HG03139 (cell line): ENCODE data around the gene CHSY1.

Experiments
- ATAC-seq: cut with Tn5 transposase; IDR thresholded peaks from one replicate; pipeline ENCODE4 v1.9.1; 2021; ENCODE audit not compliant: unreplicated experiment

Gene CHSY1

DNA sequence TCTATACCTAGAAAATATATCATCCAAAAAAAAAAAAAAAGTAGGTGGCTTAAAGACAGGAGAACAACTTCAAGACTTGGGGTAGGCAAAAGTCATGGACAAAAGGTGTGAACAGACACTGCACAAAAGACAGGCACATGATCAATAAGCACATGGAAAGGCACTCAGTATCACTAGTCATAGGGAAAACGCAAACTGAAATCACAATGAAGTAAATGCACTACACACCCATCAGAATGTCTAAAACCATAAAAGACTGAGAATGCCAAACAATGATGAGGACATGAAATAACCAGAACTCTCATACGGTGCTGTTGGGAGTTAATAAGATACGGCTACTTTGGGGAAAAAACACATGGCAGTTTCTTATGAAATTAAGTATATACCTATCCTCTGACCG, 40.0 kb downstream of the CHSY1 start:
- ATAC-seq: no peak

DNA sequence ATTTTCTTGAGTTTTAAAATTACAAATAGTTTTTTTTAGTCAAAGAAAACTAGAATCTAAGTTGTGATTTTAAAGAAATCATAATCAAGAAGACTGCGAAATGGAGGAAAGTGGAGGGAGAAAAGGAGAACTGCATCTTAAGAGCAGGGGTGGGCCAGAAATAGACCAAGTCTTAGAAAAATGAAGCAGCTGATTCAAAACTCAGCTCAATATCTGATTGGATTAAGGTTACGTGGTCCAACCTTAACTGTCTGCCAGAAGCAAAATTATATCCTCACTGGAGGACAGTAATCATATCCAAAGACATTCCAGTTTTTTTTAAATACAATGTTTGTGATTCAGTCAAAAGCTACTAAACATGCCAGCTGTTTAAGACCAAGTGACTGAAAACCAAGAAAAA, 41.4 kb downstream of the CHSY1 start:
- no peak for ATAC-seq

DNA sequence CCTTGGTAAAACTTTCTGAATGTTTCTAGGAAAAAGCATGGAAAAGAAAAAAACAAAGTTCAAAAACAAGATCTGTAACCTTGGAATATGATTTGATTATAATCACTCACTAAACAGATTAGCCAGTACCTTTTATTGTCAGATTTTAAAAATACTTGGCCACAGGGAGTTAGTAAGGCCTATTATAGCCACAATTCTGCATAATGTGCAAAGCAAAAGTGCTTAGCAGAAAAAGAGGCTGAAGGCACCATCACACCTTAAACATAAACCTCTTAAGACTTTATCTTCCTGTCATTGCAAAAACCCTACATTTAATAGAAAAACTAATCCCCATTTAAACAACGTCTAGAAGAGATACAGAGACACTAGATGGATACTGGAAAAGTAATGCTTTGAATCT, 41.8 kb downstream of the CHSY1 start:
- no peak for ATAC-seq

DNA sequence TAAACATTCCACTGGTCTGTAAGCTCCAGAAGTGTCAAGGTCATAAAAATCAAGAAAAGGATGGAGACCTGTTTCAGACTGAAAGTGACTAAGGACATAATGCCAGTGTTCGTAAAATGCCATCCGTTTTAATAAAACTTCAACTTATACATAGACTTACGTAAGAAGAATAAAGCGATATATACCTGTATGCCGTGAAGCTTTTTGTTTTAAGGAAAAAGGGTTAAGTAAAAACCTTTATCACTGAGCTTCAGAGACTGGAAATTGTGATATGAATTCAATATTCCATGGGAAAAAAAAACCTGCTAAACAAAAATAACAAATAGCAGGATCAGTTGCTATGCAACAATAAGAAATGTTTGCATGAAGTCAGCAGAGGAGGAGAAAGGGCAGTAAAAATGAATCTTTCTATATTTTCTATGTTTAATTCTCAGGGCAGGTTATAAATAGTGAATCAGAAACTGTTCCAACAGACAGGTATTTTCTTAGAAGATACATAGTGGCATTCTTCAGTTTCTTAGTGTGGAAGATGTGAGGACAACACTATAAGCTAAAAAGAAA, 42.5 kb downstream of the CHSY1 start:
- ATAC-seq: no peak

DNA sequence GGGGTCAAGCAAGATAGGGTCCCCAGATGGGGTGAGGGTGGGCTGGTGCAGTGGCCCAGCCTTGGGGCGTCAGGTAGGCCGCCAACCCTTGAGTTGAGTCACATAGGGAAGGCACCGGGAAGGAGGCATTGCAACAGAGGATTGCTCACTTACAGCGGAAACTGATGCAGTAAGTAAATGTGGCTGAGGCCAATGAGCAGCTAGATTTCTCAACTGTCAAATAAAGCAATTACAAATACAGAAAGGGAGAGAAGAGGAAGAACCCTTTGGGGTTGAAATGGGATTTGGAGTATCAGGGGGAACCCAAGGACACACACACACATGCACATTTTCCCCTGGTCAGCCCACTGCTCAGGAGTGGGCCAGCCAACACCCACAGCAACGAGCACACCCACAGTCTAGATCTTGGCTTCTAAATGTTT, 44.0 kb downstream of the CHSY1 start:
- ATAC-seq: no peak

DNA sequence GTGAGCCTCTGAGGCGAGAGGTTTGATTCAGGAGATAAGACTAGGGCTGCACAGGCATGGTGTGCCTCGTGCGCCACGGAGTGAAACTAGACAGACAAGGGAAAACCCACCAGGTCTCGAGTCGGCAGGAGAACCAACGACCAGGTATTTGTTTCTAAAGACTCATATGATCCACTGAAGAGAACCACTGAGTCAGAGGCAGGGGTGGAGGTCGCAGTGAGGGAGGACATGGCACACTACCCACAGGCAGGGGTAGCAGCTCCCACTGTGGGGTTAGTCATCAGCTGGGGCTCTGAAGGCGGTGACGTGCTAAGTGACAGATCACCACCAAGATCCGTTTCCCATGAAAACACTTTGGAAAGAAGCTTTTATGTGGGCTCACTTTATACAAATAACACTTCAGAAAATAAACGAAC, 45.7 kb downstream of the CHSY1 start:
- no peak for ATAC-seq

DNA sequence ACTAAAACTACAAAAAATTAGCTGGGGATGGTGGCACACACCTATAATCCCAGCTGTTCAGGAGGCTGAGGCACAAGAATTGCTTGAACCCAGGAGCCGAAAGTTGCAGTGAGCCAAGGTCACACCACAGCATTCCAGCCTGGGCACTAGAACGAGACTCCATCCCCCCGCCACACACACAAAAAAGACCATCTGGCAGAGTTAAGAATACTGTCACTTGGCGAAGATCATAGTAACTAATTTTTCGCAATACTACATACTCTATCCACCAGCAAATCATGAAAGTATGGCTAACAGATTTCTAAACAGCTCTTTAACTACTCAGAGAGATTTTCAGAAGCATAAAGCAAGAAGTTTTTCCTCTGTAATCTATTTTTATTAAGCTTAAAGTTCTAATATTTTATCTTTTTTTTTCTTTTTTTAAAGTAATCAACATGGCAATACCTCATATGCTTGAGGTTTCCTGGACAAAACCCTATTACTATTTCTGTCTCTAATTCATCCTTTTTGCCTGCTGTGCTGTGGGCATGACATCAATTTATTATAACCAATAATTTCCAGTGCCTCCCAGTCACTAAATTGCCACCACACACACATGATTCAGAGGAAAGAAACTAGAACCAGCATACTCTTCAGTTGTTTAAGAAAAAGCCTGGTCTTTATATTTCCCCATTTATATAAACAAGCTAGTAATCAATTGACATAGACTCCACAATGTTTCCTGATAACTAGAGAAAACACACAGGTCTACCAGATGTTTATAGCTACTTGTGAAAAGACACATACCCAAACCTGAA, 46.9 kb downstream of the CHSY1 start:
- no peak for ATAC-seq

DNA sequence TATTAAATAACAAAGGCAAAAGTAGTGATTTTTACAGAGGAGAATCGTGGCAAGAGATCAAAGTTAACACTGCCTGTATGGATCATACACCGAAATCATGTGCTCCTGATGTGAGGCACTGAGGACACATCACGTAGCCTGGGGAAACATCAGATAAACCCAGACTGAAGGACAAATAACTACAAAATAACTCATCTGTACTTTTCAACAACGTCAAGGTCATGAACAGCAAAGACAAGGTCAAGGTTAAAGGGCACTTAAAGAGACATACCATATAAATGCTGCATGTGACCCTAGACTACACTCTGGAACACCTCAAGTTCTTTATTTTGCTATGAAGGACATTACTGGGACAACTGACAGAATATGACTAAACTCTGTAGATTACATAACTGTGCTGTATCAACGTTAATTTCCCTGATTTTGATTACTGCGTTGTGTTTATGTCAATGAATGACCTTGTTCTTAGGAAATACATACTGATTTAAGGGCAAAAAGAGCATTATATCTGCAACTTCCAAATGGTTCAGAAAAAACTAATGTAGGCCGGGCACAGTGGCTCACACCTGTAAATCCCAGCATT, 48.1 kb downstream of the CHSY1 start:
- ATAC-seq: no peak

DNA sequence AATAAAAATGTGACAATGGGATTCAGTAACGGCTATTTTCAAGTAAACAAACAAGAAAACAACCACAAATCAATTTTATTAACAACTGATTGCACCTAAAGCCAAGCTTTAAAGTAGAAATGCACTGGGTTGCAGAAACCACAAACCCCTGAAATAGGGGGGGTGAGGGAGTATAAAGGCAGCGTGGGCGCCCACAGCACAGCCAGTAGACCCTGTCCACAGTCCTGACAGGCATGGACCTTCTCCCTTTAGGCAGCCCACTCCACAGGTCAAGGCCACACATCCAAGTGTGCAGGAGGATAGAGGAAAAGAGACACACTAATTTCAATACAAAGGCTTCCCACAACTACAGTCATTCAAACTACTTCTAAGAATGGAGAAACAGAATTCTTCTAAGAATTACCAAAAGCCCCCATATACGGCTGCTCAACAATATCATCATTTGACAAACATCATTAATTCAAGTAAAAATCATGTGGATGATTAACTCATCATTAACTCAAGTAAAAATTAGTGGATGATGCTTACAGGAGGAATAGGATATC, 48.7 kb downstream of the CHSY1 start:
- no peak for ATAC-seq

DNA sequence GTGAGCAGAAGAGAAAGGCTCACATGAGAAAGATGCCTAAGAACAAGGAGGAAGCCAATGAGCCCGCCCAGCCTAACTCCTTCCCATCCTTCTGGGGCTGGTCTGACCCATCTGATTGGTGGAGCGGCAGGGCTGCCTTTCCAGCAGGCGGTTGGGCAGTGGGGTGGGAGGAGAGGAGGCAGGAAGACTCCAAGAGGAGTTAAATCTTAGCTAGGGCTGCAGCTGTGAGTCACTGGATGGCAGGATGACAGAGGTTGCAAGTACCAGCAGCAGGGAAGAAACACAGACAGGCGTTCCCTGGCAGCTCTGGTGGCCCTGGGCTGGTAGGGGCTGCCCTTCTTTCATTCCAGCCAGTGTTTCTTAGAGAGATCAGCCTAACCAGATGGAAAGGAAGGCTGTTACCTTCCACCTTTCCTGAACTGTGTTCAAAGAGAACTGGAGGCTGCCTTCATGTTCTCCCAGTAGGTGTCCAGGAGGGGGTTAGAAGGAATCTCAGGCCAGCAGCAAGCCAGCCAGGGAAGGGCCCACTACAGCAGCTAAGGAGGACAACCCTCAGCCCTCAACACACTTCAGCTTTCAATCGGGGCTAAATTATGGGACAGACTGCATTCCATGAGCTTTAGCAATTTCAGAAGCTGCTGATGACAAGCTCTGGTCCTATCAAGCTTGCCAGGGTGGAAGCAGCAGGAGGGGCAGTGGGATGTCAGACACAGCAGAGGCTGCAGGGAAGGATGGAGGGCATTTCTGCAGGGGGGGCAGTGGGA, 50.3 kb downstream of the CHSY1 start:
- no peak for ATAC-seq

DNA sequence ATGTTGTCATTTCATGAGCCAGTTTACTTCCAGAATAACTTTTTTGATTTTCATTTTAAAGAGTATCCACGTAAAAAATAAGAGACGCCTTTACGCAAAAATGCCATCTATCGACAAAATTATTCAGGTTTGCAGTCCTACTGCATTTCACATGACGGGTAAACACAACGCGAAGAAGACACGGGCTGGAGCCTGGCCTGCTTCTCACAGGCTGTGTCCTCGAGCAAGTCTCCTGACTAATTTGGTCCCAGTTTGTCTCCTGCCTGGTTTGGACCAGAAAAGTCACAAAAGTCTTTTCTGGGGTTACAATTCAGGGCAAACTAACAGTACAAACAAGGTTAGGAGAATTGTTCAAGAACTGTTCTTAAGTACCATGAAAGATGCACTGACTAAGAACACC, 51.7 kb downstream of the CHSY1 start:
- no peak for ATAC-seq

DNA sequence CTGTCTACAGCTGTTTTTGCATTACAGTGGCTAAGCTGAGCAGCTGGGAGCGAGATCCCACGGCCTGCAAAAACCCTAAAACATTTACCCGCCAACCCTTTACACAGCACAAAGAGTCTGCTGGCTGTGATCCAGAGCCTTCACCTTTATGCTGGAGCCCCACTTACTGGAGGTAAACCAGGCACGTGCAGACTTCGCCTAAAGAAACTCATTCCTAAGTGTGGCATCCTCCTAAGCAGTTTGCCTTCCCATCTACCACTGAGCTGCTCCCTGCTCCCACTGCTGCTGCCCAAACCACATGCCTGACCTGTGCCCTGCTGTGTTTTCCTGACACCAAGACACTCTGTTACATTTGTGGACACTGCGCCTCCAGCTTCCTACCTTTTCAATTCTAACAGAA, 53.0 kb downstream of the CHSY1 start:
- ATAC-seq: no peak

DNA sequence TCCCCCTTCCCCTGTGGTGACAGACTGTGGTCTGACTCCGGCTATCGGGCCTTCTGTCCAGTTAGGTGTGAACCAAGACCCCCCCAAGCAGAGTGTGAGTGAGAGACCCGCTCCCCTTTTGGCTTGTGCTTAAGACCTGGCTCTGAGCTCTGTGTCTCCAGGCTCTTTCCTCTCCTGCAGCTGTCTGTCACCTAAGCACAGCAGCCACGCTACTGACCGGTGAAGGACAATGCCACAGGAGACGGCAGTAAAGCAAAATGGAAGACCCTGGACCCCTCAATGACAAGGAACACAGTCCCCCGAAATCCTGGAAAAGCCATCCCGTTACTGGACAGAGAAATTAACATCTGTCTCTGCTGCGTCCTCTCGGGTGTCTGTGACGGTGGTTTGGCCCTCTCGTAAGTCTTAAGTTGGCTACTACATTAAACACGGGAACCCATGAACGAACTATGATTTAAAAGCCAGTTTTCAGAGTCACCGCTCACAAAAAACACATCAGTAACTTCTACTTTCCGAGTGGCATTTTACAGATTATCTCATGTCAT, 53.7 kb downstream of the CHSY1 start:
- ATAC-seq: no peak

DNA sequence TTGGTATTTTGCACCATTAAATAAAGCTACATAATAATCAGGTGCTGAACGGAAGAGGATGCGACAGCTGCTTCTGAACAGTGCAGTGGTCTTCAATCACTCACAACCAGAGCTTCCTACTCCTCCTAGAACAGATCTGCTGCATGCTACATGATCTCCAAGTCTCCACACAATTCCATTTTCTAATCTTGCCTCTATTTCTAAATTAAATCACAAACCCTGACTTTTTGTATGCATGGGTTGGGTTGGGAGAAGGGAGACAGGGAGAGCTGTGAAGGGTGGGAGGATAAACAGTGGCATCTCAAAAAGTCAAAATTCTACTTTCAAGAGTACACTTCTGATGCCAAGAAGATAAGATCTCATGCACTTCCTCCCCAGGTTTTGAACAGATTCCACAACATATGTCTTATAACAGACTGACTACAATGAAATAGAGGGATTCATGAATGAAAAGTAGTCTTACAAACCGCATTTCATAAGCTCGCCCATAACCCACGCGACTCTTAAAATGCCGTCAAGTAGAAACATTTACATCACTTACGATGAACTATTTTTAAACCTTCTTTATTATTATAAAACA, 57.2 kb downstream of the CHSY1 start:
- ATAC-seq: no peak

DNA sequence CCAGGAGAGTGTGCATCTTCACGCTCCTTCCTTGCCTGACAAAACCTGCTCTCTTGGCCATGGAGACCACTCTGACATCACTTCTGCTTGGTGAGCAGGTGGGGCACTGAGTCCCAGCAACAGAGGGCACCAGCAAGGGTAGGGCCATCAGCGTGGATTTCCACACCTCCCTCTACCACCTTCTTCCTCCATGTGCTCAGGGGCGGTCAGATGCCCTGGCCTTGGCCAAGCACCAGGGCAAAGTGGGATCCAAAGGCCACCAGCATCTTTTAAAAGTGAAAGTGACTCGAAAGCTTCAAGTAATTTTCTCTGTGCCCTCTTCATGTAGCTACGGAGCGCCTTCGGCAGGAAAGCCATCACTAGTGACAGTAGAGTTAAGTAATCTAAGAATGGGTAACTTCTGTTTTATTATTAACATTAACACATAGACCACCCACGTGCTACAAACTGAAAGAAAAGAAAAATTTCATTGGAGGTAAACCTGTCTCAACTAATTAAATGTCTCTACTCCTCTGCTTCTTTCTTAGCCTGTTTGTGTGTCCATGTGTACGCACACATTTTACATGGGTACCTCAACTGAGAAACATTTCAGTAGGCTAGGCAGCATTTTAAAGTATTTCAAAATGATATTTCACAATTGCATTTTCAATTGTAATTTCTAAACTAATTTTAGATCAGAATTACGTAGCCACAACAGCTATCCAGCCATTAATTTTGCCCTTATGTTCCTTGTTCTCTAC, 57.9 kb downstream of the CHSY1 start:
- no peak for ATAC-seq

DNA sequence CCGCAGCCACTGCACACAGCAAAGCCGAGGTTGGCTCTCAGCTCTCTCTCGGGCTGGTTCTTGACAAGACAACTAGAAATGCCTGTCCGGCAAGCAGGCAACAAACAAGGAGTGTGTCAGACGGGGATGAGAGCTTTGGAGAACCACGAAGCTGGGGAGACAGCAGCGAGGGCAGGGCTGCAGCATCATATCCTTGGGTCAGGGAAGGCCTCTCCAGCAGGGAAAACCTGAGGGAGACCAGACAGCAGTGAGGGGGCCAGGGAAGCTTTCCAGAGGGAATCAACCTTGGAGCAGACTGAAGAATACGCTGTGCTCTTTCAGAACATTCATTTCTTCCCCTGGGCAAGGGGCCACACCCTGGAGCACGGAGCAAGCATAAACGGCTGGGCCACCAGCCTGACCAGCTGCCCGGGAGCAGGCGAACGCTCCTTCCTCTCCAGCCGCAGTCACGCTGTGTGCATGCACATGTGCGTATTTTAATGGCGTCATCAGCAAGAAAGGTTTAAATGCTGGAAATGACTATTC, 58.7 kb downstream of the CHSY1 start:
- ATAC-seq: no peak

DNA sequence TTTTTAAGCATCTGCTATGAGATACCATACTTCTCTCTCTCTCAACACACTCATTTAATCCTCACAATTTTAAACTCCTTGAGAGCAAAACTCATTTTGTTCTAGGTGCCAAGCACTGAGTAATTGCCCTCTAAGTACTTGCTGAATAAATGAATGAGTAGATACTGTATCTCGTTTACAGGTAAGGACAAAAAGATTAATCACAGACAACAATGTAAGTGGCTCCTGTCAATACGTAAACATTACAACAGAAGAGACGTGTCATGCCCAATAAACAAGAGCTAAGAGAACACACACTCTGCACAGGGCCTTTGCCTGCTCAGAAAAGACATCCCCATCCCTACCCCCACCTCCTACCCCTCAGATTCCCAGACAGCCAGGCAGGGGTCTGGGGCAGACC, 59.8 kb downstream of the CHSY1 start:
- ATAC-seq: no peak

DNA sequence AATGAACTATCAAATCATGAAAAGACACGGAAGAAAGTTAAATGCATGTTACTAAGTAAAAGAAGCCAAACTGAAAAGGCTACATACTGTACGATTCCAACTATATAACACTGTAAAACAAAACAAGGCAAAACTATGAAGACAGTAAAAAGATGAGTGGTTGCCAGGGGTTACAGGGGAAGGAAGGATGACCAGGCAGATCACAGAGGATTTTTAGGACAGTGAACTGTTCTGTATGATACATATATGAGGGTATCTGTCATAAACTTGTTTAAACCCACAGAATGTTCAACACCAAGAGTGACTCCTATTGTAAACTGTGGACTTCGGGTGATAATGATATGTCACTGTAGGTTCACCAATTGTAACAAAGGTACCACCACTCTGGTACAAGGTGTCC, 60.6 kb downstream of the CHSY1 start:
- ATAC-seq: no peak

DNA sequence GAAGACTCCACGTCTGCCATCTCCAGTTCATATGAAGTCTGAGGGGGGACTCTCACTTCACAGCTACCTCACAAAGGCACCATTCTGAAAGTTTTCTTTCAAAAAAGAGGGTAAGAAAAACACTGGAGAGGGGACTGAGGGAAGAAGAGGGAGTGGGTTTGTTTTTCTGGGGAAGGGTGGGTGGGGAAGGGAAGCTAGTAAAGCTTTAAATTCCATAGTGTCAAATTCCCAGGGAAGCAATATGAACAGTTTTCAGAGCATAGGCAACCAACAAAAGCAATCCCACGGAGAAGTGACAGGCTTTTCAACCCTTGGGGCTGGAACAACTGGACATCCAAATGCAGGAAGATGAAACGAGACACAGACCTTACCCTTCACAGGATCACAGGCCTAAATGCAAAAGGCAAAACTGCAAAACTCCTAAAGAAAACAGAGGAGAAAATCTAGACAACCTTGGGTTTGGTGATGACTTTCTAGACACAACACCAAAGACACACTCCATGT, 61.7 kb downstream of the CHSY1 start:
- no peak for ATAC-seq
